AG09319 (cell line): ENCODE data around the gene ARMC9.

Experiments
- DNase-seq: peaks from one replicate; pipeline ENCODE4 v3.0.0-alpha.2; 2010; ENCODE audit warnings: low read depth; ENCODE audit errors: extremely low read depth
- CTCF ChIP-seq: IDR thresholded peaks from 2 replicates; pipeline ENCODE4 v1.5.1; 2011; ENCODE audit warnings: low read depth, mild to moderate bottlenecking, inconsistent platforms, low read length, moderate library complexity

ARMC9 gene

DNA sequence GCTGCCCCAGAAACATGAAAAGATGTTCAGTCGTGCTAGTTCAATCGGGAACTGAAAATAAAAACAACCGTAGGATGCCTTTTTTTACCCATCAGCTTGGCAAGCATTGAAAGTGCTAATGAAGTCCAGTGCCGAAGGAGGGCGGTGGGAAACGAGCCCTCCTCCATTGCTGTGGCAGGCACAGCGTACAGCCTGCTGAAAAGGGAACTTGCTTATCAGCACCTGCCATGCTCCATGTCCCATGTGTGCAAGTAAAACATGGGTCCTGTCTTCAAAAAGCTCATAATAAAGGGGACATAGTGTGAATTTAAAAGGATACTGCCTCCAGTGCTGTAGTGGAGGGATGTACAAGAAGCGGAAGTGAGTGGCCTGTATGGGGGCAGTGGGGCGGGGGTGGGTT, 82.4 kb downstream of the ARMC9 start:
- no peak for TF ChIP-seq CTCF
- no peak for DNase-seq

DNA sequence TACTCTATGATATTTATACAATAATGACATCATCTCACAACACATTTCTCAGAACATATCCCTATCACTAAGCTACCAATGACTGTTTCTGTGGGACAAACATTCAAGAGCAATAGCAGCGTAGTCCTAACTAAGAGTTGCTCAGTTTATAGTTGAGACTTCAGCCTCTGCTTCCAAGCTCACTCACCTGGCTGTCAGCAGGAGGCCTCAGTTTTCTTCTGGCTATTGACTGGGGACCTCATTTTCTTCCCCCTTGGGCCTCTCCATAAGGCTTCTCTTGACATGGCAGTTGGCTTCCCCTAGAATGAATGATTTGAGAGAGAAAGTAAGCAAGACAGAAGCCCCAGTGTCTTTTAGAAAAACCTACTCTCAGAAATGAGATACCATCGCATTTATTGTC, 85.9 kb downstream of the ARMC9 start:
- no peak for DNase-seq
- TF ChIP-seq CTCF, result no peak

DNA sequence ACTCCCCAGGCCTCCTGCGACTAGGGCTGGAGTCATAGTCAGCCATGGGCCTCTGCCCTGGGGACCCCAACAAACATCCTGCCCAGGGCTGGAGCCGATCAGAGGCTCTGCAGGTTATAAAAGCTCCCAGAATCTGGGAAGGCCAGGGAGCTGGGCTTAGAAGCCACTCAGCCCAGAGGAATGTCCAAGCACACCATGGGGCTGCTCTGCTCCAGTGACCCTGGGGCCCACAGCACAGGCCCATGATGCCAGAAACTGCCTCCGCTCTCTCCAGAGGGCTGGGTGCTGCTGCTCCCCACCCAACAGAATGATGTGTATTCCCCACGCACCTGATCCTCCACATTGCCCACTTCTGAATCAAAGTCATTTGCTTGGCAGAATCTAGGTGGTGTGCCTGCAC, 88.5 kb downstream of the ARMC9 start:
- DNase-seq, result no peak
- no peak for TF ChIP-seq CTCF

DNA sequence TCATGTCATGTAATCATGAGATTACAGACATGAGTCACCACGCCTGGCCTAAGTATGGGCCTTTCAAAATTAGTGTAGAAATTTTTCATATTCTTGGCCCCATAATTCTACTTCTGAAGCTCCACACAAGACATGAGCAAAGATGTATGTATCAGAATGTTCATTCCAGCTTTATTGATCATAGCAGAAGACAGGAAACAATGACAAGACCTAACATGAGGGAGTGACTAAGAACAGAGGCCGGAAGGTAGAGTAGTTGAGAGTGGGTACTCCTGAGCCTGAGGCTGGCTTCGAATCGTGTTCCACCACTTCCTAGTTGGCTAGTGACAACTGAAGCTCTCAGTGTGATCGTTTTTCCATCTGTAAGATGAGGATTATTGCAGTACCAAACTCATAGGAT, 89.3 kb downstream of the ARMC9 start:
- TF ChIP-seq CTCF, result no peak
- no peak for DNase-seq

- TF ChIP-seq CTCF, result no peak
These were observed 90.2 kb downstream of the ARMC9 start for GRCh38 chr2:231288590-231288989.

DNA sequence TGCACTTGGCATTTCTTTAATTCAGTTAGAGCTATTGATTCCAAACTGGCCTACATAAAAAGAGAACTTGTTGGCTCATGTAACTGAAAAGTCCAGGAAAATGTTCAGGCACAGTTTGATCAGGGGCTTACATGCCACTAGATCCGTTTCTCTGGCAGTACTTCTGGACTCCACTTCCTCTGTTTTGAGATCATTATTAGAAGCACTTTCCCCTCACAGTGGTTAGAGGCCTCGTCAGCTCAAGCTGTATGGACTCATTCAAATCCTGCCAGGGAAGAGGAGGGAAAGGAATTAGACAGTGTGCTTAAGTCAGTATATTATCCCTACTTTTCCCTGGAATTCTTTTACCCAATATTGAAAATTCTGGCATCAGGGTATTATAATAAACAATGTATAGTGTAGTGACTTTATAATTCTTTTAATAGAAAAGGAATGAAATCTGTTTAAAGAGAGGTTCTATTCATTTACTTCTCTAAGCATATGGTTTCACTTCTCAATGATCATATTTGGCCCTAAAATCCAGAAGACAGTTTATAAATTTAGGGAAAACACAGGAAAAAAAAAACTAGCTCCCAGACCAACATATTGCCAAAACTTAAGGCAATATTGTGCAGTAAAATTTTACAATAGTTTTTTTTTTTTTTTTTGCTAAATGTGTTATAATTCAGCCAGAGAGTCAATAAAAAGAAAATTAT, 92.0 kb downstream of the ARMC9 start:
- DNase-seq, result no peak
- TF ChIP-seq CTCF, result no peak

More at GRCh38 chr2:231288590-231288989, 90.2 kb downstream of the ARMC9 start:
- no peak for DNase-seq

- TF ChIP-seq CTCF, result no peak
These were observed 94.2 kb downstream of the ARMC9 start for GRCh38 chr2:231292472-231293134.

More at GRCh38 chr2:231292472-231293134, 94.2 kb downstream of the ARMC9 start:
- no peak for DNase-seq
